ENCODE data around the gene SUZ12.
"Not testable (repeated sequence)": the region's sequence is repeated elsewhere in the genome, so short reads cannot be mapped to it uniquely, and the experiment has no call there.

The SUZ12 gene

GRCh38 chr17:32016231-32016630, 79.4 kb downstream of the SUZ12 start:
- H3K4me3 ChIP-seq (ENCODE audit: low read depth, low read length): no peak overlapping the region
- TF ChIP-seq CTCF (IDR thresholded peaks at IDR 0.05; ENCODE audit: control insufficient read depth, extremely low read depth, insufficient read depth): no peak

DNA sequence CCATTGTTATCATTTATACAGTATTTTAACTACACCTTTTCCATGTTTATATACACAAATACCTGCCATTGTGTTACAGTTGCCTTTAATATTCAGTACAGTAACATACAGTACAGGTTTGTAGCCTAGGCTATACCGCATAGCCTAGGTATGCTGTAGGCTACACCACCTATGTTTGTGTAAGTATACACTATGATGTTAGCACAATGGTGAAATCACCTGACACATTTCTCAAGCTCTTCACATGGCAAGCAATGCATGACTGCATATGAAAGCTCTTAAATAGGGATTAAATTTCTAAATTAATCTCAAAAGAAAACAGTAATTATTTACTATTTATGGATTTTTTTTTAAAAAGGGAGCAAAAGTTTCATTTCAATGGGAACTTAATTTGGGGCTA, 82.4 kb downstream of the SUZ12 start:
- TF ChIP-seq CTCF (IDR thresholded peaks at IDR 0.05; ENCODE audit: control insufficient read depth, extremely low read depth, insufficient read depth): no peak
- no peak for DNase-seq (ENCODE audit: low read depth)
- no peak overlapping the region for H3K4me3 ChIP-seq (ENCODE audit: low read depth, low read length)

More at GRCh38 chr17:32016231-32016630, 79.4 kb downstream of the SUZ12 start:
- no peak for DNase-seq (ENCODE audit: low read depth)

GRCh38 chr17:32020943-32021614, 84.3 kb downstream of the SUZ12 start:
- no peak overlapping the region for H3K4me3 ChIP-seq (ENCODE audit: low read depth, low read length)
- no peak for TF ChIP-seq CTCF (IDR thresholded peaks at IDR 0.05; ENCODE audit: control insufficient read depth, extremely low read depth, insufficient read depth)
- DNase-seq (ENCODE audit: low read depth): no peak

DNA sequence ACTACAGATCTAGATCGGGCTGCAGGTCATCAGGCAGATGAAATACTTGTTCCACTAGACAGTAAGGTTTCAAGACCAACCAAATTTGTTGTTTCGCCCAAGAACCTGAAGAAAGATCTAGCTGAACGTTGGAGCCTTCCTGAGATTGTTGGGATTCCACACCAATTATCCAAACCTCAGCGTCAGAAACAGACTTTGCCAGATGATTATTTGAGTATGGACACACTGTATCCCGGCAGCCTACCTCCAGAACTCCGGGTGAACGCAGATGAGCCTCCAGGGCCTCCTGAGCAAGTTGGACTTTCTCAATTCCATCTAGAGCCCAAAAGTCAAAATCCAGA, 84.8 kb downstream of the SUZ12 start:
- H3K4me3 ChIP-seq (ENCODE audit: low read depth, low read length): no peak overlapping the region
- no peak for DNase-seq (ENCODE audit: low read depth)
- no peak for TF ChIP-seq CTCF (IDR thresholded peaks at IDR 0.05; ENCODE audit: control insufficient read depth, extremely low read depth, insufficient read depth)

GRCh38 chr17:32022554-32022953, 85.7 kb downstream of the SUZ12 start:
- not testable (repeated sequence) for H3K4me3 ChIP-seq (ENCODE audit: low read depth, low read length); DNase-seq (ENCODE audit: low read depth)

- H3K4me3 ChIP-seq (ENCODE audit: low read depth, low read length); DNase-seq (ENCODE audit: low read depth): not testable (repeated sequence)
Observed at GRCh38 chr17:32027271-32027670, 90.5 kb downstream of the SUZ12 start.

GRCh38 chr17:32033223-32033622, 96.4 kb downstream of the SUZ12 start:
- TF ChIP-seq CTCF (IDR thresholded peaks at IDR 0.05; ENCODE audit: control insufficient read depth, extremely low read depth, insufficient read depth): no peak
- no peak overlapping the region for H3K4me3 ChIP-seq (ENCODE audit: low read depth, low read length)
- no peak for DNase-seq (ENCODE audit: low read depth)

GRCh38 chr17:32033812-32034211, 97.0 kb downstream of the SUZ12 start:
- H3K4me3 ChIP-seq (ENCODE audit: low read depth, low read length); DNase-seq (ENCODE audit: low read depth): not testable (repeated sequence)

GRCh38 chr17:32040246-32040645, 103.4 kb downstream of the SUZ12 start:
- not testable (repeated sequence) for H3K4me3 ChIP-seq (ENCODE audit: low read depth, low read length); DNase-seq (ENCODE audit: low read depth)

DNA sequence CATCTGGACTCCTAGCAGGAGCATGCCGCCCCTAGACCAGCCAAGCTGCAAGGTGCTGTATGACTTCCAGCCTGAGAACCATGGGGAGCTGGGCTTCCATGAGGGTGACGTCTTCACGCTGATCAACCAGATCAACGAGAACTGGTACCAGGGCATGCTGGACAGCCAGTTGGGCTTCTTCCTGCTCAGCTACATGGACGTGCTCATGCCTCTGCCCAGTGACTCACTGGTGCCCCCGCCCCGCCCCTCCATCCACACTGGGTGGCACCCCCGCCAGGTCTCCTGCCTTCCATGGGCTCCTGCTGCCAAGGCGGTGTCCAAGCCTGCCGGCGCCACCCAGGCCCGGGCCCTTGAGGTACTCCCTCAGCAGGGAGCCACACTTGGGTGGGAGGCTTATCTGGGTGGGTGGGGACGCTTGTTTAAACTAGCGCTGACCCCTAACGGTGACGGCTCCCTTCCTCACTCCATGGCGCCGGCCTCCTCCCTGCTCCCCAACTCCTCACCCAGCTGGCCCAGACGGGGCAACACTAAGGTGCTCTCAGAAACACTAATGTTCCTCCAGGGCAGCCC, 104.6 kb downstream of the SUZ12 start:
- not testable (repeated sequence) for DNase-seq (ENCODE audit: low read depth); H3K4me3 ChIP-seq (ENCODE audit: low read depth, low read length)

GRCh38 chr17:32042266-32042665, 105.5 kb downstream of the SUZ12 start:
- H3K4me3 ChIP-seq (ENCODE audit: low read depth, low read length); DNase-seq (ENCODE audit: low read depth): not testable (repeated sequence)

DNA sequence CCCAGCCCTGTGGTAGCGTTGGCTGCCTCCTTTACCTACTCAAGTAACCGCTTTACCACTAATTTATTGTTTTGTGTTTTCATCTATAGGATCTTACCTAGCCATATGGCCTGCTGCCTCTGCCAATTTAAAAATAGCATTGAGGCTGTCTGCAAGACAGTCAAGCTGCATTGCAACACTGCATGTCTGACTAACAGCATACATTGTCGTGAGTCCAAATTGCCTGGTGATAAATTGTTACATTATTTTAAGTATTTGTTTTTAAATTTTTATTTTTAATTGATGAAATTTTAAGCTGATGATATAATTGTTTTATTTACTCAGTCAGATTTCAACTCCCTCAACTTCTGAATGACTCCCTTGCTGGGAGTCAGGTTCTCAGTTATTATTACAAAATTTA, 108.8 kb downstream of the SUZ12 start:
- not testable (repeated sequence) for H3K4me3 ChIP-seq (ENCODE audit: low read depth, low read length); DNase-seq (ENCODE audit: low read depth)

GRCh38 chr17:32047663-32048062, 110.9 kb downstream of the SUZ12 start:
- not testable (repeated sequence) for H3K4me3 ChIP-seq (ENCODE audit: low read depth, low read length); DNase-seq (ENCODE audit: low read depth)

Measured in LNCaP clone FGC (cell line).